Activated T-cell treated with anti-CD3 and anti-CD28 coated beads for 24 hours (primary cell): ENCODE results near the gene MRPS23.
A peak's percentile ranks its signal among the peaks of the same experiment; 100 is the strongest.

Experiments
- DNase-seq: peaks from one replicate; pipeline ENCODE4 v3.0.0-alpha.2; 2020; ENCODE audit warnings: low read depth

The MRPS23 gene

GRCh38 chr17:57849874-57850754 lies at the start of gene MRPS23:
TSS of gene MRPS23 (minus strand) at chr17:57850044. CDS start at chr17:57850010, 34 bp downstream.
- DNase-seq: peak; percentile 95

DNA sequence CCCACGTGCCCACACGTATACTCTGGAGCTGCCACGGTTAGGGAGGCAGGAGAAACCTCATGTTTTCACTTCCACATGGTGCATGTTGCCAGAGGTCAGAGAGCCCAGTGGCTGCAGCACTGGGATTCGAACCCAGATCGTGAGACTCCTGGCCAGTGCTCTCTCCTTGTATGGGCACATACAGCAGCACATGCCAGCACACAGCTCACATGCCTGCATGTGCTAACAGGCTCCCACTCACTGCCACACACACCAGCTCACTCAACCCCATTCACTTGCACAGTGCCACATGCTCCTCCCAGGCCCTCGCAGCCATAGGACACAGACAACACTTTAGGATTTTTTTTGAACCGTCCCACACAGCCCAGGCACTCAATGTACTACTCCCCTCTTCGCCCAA lies 49.5 kb upstream of the MRPS23 start:
- no peak for DNase-seq

GRCh38 chr17:57898487-57899311 lies 48.9 kb upstream of the MRPS23 start:
- DNase-seq: no peak

GRCh38 chr17:57895382-57896060 lies 45.7 kb upstream of the MRPS23 start:
- DNase-seq: no peak

DNA sequence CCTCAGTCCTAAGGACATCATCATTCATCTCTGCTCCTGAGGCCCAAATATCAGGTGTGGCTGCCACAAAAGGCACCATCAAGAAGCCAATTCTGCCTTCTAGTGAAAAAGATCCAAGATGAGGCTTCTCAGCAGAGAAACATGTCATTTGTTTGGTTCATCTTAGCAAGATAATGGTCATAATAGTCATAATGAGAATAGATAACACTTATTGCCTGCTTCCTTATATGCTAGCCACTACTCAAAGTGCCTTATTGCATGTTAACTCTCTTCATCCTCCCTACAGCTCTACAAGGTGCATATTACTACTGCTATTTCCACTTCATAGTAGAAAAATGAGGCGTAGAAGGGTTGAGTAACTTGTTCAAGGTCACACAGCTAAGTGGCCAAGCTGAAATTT lies 45.0 kb upstream of the MRPS23 start:
- no peak for DNase-seq

DNA sequence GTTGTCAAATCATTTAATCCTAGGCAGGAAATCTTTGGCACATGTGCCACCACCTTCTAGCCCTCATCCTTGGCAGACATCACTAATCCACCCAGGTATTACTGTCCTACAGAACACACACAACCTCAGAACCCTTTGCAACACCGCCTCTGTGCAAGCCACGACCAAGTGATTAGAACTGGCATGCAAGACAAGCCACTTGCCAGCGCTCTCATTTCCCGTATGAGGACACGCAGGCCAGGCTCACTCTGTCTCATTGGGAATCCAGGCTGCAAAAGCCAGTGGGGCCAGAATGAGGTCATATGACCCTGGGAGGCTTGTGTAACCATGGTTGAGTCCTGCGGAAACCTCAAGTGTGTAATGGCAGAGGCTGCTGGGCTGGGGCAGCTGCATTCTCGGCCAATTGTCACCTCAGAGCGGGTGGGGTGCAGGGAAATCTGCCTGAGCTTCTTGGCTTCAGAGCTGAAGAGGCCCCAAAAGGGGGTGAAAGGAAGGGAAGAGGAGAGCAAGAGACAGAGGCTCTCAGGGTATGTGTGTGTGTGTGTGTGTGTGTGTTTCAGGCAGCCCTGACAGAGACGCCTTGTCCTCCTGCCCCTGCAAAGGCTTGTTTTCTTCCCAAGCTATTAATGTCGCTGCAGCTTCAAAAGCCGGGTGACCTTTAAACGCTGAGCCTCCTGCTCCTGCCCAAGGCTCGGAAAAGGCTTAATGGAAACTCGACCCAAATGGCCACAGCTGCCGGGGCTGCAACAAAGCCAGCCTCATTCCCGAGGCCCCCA lies 43.2 kb upstream of the MRPS23 start:
- no peak for DNase-seq

- DNase-seq: peak; percentile 74
Measured at GRCh38 chr17:57892146-57892819, 42.4 kb upstream of the MRPS23 start.

- no peak for DNase-seq
Measured at GRCh38 chr17:57890857-57891232, 41.0 kb upstream of the MRPS23 start.

DNA sequence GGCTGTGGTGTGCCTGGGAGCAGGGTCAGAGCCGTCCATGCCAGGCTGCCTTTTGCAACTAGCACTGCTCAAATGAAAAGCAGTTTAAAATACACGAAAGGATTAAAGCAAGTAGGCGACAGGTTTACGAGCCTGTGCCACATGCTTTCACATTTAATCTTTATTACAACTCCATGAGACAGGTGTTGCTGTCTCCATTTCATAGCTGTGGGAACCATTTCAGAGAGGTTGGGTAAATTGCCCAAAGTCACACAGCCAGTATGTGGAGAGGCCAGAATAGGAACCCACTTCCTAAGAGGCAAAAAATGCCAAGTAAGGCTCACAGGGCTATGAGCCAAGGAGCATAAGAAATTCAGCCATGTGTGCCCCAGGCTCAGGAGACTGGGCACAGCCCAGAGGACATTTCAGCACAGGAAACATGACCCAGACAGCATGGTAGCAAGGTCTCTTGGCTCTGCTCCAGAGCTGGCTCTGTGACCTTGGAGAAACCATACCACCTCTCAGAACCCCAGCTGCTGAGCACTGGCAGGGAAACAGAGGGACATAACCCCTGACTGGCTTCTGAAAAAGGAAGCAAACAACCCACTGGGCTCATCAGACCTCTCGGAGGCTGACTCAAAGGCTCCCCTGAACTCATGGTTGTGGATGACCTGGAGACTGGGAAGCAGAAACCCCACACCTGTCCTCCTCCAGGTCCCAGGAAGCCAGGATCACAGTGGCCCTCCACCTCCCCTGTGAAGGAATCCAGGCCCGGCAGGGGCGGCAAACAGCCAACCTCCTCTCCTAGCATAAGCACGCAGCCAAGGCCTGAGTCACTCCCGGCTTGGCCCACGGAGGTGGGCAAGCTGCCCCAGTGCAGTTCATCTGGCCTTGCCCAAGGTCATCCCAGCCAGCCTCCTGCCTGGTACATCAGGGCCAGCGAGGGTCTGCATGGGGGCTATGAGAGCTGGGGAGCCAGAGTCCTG lies 40.3 kb upstream of the MRPS23 start:
- no peak for DNase-seq

GRCh38 chr17:57889252-57889651 lies 39.4 kb upstream of the MRPS23 start:
- no peak for DNase-seq

- no peak for DNase-seq
Measured at GRCh38 chr17:57888311-57889216, 38.7 kb upstream of the MRPS23 start.

DNA sequence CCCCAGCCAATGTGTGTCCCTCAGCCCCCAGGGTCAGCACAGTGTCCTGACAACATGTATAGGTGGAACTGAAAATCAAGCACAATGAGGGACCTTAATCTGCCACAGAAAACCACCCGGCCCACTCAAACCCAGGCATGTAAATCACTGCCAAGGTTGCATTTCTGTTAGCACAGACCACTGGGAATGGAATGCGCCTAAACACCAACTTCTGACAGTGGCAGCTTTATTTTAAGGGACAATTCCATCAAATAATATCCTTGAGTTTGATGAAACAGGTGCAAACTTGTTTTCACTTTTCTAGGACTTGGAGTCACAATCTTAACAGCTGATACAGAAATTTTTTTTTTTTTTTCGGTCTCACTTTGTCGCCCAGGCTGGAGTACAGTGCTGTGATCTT lies 37.3 kb upstream of the MRPS23 start:
- no peak for DNase-seq

- no peak for DNase-seq
Measured at GRCh38 chr17:57886020-57886419, 36.2 kb upstream of the MRPS23 start.

DNA sequence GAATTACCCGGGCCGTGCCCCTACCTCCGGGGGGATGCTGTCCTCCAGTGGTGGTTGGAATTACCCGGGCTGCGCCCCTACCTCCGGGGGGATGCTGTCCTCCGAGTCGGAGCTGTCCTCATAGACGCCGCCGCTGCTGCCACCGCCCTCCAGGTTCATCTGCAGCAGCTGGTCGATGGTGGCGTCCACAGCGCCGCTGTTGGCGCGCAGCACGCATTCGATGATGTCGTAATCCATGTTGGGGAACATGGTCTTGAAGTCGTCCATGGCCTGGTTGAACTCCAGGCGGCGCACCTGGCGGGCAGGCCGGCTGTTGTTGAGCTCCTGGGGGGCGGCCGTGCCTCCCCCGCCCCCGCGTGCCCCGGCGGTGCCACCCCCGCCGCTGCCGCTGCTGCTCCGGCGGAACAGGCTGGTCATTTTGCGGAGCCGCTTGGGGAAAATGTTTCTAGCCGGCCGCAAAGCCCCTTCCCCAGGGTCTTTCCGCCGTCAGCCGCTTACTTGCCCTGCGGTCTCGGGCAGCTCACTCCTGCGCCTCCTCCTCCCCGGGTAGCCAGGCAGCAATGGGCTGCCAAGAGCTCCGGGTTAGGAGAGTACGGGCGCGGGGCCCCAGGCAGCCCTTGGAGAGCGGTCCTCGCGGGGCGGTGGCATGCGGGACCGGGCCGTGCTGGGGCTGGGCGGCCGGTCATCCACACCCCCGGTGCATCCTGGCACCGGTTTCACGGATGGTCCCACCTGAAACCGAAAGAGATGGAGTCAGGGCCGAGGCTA lies 35.5 kb upstream of the MRPS23 start:
- DNase-seq: no peak

- no peak for DNase-seq
Measured at GRCh38 chr17:57881783-57882351, 32.0 kb upstream of the MRPS23 start.

DNA sequence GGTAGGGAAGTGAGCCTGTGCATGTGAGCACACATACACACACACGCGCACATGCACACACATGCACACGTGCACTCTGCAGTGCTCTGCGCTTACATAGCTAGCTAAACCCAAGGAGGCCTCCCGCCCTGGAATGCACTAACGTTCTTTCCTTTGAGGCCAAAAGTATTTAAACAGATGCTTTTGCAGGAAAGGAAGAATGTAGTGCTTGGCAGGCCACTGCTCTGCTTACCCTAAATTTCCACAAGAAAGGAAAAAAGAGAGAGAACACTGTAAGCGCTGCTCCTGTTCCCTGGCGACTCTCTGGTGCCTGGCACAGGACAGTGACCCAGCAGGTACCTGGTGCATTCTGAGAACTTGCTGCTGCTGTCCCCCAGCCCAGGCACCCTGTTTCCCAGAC lies 31.3 kb upstream of the MRPS23 start:
- no peak for DNase-seq

- DNase-seq: peak; percentile 21
Measured at GRCh38 chr17:57880086-57880456, 30.2 kb upstream of the MRPS23 start.
